ENCODE measurements around the gene SLC9A5. TPM values are rescaled to one million over a fixed set of nuclear protein-coding genes. Genes with fewer than 3 reads are reported as not detected.
A peak's percentile ranks its signal among the peaks of the same experiment; 100 is the strongest.

SLC9A5 gene
- polyA plus RNA-seq, 3 donors = 1.0 TPM; not detected in 2

- no peaks in the 10 kb centered on the region for H3K36me3 ChIP-seq (replicated peaks in 1 of 2; ENCODE audit: control insufficient read depth in 1 of 2, insufficient read depth in 2 of 2, low read length in 2 of 2)
- no peak overlapping the region for H3K27ac ChIP-seq (ENCODE audit: low read depth in 1 of 2, low read length in 2 of 2)
- H3K9me3 ChIP-seq (replicated peaks in 1 of 2; ENCODE audit: control insufficient read depth in 1 of 2, insufficient read depth in 1 of 2, low read length in 2 of 2) = no peaks in the 10 kb centered on the region
- no peak overlapping the region for H2AFZ ChIP-seq (ENCODE audit: insufficient read depth, low read depth, low read length, poor library complexity, severe bottlenecking)
- intact Hi-C loops (cut with micrococcal nuclease) = loop anchor here in 1 of 2 donors (5.0 kb wide), 1 partner anchor 120 kb away; no protein-coding TSS in a partner anchor
- Mint-ChIP-seq H3K4me3 (peak overlapping the region in 1 of 2 donors; percentile 16), H3K9me3 (no peaks in the 10 kb centered on the region), H3K27ac (peak overlapping the region in 1 of 7 donors; percentile 37), H3K27me3 (ENCODE audit: low read depth in 3 of 3) (peaks cover 0 to 1% (median 0%) of the 10 kb centered on the region in 3 donors), H3K36me3 (peaks cover 15 to 16% of the 10 kb centered on the region in 2 donors), H3K4me1 (peaks cover 14% of the 10 kb centered on the region)
- H3K4me2 ChIP-seq (replicated peaks; ENCODE audit: extremely low read depth, low read length, poor library complexity, severe bottlenecking) = no peak overlapping the region
- 100% methylated on average over 4 of the region's 4 CpGs for WGBS (ENCODE audit: insufficient coverage)
- no peaks in the 10 kb centered on the region for H4K20me1 ChIP-seq (ENCODE audit: insufficient read depth, low read length)
- no peak for DNase-seq
- no peak for TF ChIP-seq CTCF (IDR thresholded peaks at IDR 0.05)
- H3K4me1 ChIP-seq (ENCODE audit: control insufficient read depth in 1 of 2, insufficient read depth in 2 of 2, low read length in 2 of 2) = peaks cover 12 to 20% of the 10 kb centered on the region in 2 donors
- H3K4me3 ChIP-seq (replicated peaks in 1 of 3; ENCODE audit: low read depth in 2 of 3, low read length in 3 of 3) = no peak overlapping the region
- H3K79me2 ChIP-seq (ENCODE audit: insufficient read depth, low read length) = peaks cover 4% of the 10 kb centered on the region
- H3K9ac ChIP-seq (ENCODE audit: insufficient read depth, low read length, poor library complexity, severe bottlenecking) = no peak overlapping the region
- no peaks in the 10 kb centered on the region for H3K27me3 ChIP-seq (ENCODE audit: control insufficient read depth in 2 of 2, insufficient read depth in 2 of 2, low read length in 2 of 2)
These were observed 28.7 kb downstream of the SLC9A5 start for GRCh38 chr16:67277294-67277998.

GRCh38 chr16:67277999-67278772 lies 29.4 kb downstream of the SLC9A5 start:
- Mint-ChIP-seq H3K36me3 (peaks cover 14 to 16% of the 10 kb centered on the region in 2 donors), H3K9me3 (no peaks in the 10 kb centered on the region), H3K27ac (no peak overlapping the region), H3K4me3 (peak overlapping the region; percentile 75 to 86), H3K27me3 (ENCODE audit: low read depth in 3 of 3) (peaks cover 0 to 1% (median 0%) of the 10 kb centered on the region in 3 donors), H3K4me1 (peaks cover 14% of the 10 kb centered on the region)
- intact Hi-C loops (cut with micrococcal nuclease) = loop anchor here in 1 of 2 donors (5.0 kb wide), 1 partner anchor 119 kb away; no protein-coding TSS in a partner anchor
- peak overlapping the region; percentile 47 to 72 (median 47) for H3K4me3 ChIP-seq (replicated peaks in 1 of 3; ENCODE audit: low read depth in 2 of 3, low read length in 3 of 3)
- peak overlapping the region; percentile 74 for H3K4me2 ChIP-seq (replicated peaks; ENCODE audit: extremely low read depth, low read length, poor library complexity, severe bottlenecking)
- H2AFZ ChIP-seq (ENCODE audit: insufficient read depth, low read depth, low read length, poor library complexity, severe bottlenecking) = peak overlapping the region; percentile 92
- 82% methylated on average over 9 of the region's 13 CpGs for WGBS (ENCODE audit: insufficient coverage)
- H3K27ac ChIP-seq (ENCODE audit: low read depth in 1 of 2, low read length in 2 of 2) = no peak overlapping the region
- H3K4me1 ChIP-seq (ENCODE audit: control insufficient read depth in 1 of 2, insufficient read depth in 2 of 2, low read length in 2 of 2) = peaks cover 12 to 20% of the 10 kb centered on the region in 2 donors
- H3K9me3 ChIP-seq (replicated peaks in 1 of 2; ENCODE audit: control insufficient read depth in 1 of 2, insufficient read depth in 1 of 2, low read length in 2 of 2) = no peaks in the 10 kb centered on the region
- H3K27me3 ChIP-seq (ENCODE audit: control insufficient read depth in 2 of 2, insufficient read depth in 2 of 2, low read length in 2 of 2) = no peaks in the 10 kb centered on the region
- no peak for TF ChIP-seq CTCF (IDR thresholded peaks at IDR 0.05)
- no peak for DNase-seq
- H3K36me3 ChIP-seq (replicated peaks in 1 of 2; ENCODE audit: control insufficient read depth in 1 of 2, insufficient read depth in 2 of 2, low read length in 2 of 2) = no peaks in the 10 kb centered on the region
- peaks cover 4% of the 10 kb centered on the region for H3K79me2 ChIP-seq (ENCODE audit: insufficient read depth, low read length)
- H3K9ac ChIP-seq (ENCODE audit: insufficient read depth, low read length, poor library complexity, severe bottlenecking) = peak overlapping the region; percentile 77
- H4K20me1 ChIP-seq (ENCODE audit: insufficient read depth, low read length) = no peaks in the 10 kb centered on the region
